ENCODE data around the gene LITAF. TPM values are rescaled to one million over a fixed set of nuclear protein-coding genes. Genes with fewer than 3 reads are reported as not detected.

Gene LITAF
- total RNA-seq, 3 donors from 2014 or later (not counting 1 experiment from before 2014, with no cell fraction given), result 584 to 772 (median 726) TPM

GRCh38 chr16:11564046-11564926 lies 22.4 kb downstream of the LITAF start:
- Mint-ChIP-seq H3K4me1 (peaks cover 71 to 74% of the 10 kb centered on the region in 2 donors), H3K36me3 (peaks cover 15% of the 10 kb centered on the region), H3K27ac (peak overlapping the region; percentile 97 to 98), H3K4me3 (peak overlapping the region; percentile 85), H3K9me3 (no peaks in the 10 kb centered on the region), H3K27me3 (ENCODE audit: low read depth in 2 of 2) (no peaks in the 10 kb centered on the region)
- ATAC-seq, result no peak
- WGBS (ENCODE audit: insufficient coverage), result 74% methylated on average over 24 of the region's 24 CpGs
- Histone ChIP-seq H3K9me3 (ENCODE audit: control insufficient read depth, insufficient read depth, low read length) (no peaks in the 10 kb centered on the region), H3K4me1 (ENCODE audit: control insufficient read depth, insufficient read depth, low read length) (peaks cover 89% of the 10 kb centered on the region), H3K4me3 (ENCODE audit: low read length) (no peak overlapping the region), H3K27ac (ENCODE audit: low read length) (peak overlapping the region; percentile 100), H3K36me3 (ENCODE audit: control insufficient read depth, insufficient read depth, low read length) (peaks cover 18% of the 10 kb centered on the region), H3K27me3 (ENCODE audit: control insufficient read depth, insufficient read depth, low read length) (no peaks in the 10 kb centered on the region)
- TF ChIP-seq CTCF (IDR thresholded peaks at IDR 0.05), result no peak
- intact Hi-C loops (cut with micrococcal nuclease), result loop anchor here (5.0 kb wide), 1 partner anchor 312 kb away; no protein-coding TSS in a partner anchor
- no peak for DNase-seq

- Histone ChIP-seq H3K4me1 (ENCODE audit: control insufficient read depth, insufficient read depth, low read length) (peaks cover 88% of the 10 kb centered on the region), H3K4me3 (ENCODE audit: low read length) (no peak overlapping the region), H3K27me3 (ENCODE audit: control insufficient read depth, insufficient read depth, low read length) (no peaks in the 10 kb centered on the region), H3K36me3 (ENCODE audit: control insufficient read depth, insufficient read depth, low read length) (peaks cover 18% of the 10 kb centered on the region), H3K27ac (ENCODE audit: low read length) (peak overlapping the region; percentile 100), H3K9me3 (ENCODE audit: control insufficient read depth, insufficient read depth, low read length) (no peaks in the 10 kb centered on the region)
- H3K4me3 Mint-ChIP-seq, result peak overlapping the region; percentile 85
- 66% methylated on average over 6 of the region's 6 CpGs for WGBS (ENCODE audit: insufficient coverage)
- peak overlapping the region; percentile 97 to 98 for H3K27ac Mint-ChIP-seq
- H3K27me3 Mint-ChIP-seq (ENCODE audit: low read depth in 2 of 2), result no peaks in the 10 kb centered on the region
- H3K9me3 Mint-ChIP-seq, result no peaks in the 10 kb centered on the region
- intact Hi-C loops (cut with micrococcal nuclease), result loop anchor here (5.0 kb wide), 1 partner anchor 311 kb away; no protein-coding TSS in a partner anchor
- peaks cover 15% of the 10 kb centered on the region for H3K36me3 Mint-ChIP-seq
- DNase-seq (peak in 1 of 2 donors; percentile 51), ATAC-seq (no peak)
- no peak for TF ChIP-seq CTCF (IDR thresholded peaks at IDR 0.05)
- H3K4me1 Mint-ChIP-seq, result peaks cover 73 to 74% of the 10 kb centered on the region in 2 donors
These were observed 23.2 kb downstream of the LITAF start for GRCh38 chr16:11563493-11564040.

GRCh38 chr16:11562941-11563340 lies 23.8 kb downstream of the LITAF start:
- no peak for TF ChIP-seq CTCF (IDR thresholded peaks at IDR 0.05)
- Histone ChIP-seq H3K36me3 (ENCODE audit: control insufficient read depth, insufficient read depth, low read length) (peaks cover 16% of the 10 kb centered on the region), H3K27me3 (ENCODE audit: control insufficient read depth, insufficient read depth, low read length) (no peaks in the 10 kb centered on the region), H3K9me3 (ENCODE audit: control insufficient read depth, insufficient read depth, low read length) (no peaks in the 10 kb centered on the region), H3K27ac (ENCODE audit: low read length) (peak overlapping the region; percentile 100), H3K4me3 (ENCODE audit: low read length) (no peak overlapping the region), H3K4me1 (ENCODE audit: control insufficient read depth, insufficient read depth, low read length) (peaks cover 89% of the 10 kb centered on the region)
- H3K9me3 Mint-ChIP-seq, result no peaks in the 10 kb centered on the region
- 50% methylated on average over 10 of the region's 10 CpGs for WGBS (ENCODE audit: insufficient coverage)
- H3K27ac Mint-ChIP-seq, result peak overlapping the region; percentile 97 to 98
- peak; percentile 33 to 52 (median 35) for ATAC-seq
- H3K36me3 Mint-ChIP-seq, result peaks cover 15% of the 10 kb centered on the region
- H3K27me3 Mint-ChIP-seq (ENCODE audit: low read depth in 2 of 2), result no peaks in the 10 kb centered on the region
- peaks cover 71 to 75% of the 10 kb centered on the region in 2 donors for H3K4me1 Mint-ChIP-seq
- H3K4me3 Mint-ChIP-seq, result peak overlapping the region; percentile 97
- intact Hi-C loops (cut with micrococcal nuclease), result loop anchor here (5.0 kb wide), 1 partner anchor 311 kb away; no protein-coding TSS in a partner anchor
- DNase-seq, result peak; percentile 51 to 64

Data from natural killer cell (primary cell).